ENCODE data around the gene PREX1.

PREX1 gene

GRCh38 chr20:48711696-48712464 is 115.9 kb downstream of the PREX1 start:
- no peak for DNase-seq

- no peak for DNase-seq
Observed at GRCh38 chr20:48711044-48711428, 116.8 kb downstream of the PREX1 start.

- DNase-seq, result no peak
Observed at GRCh38 chr20:48710341-48711043, 117.3 kb downstream of the PREX1 start.

GRCh38 chr20:48709744-48710143 is 118.1 kb downstream of the PREX1 start:
- DNase-seq, result no peak

- DNase-seq, result no peak
Observed at GRCh38 chr20:48709058-48709691, 118.6 kb downstream of the PREX1 start.

GRCh38 chr20:48708630-48709029 is 119.2 kb downstream of the PREX1 start:
- no peak for DNase-seq

GRCh38 chr20:48708116-48708515 is 119.7 kb downstream of the PREX1 start:
- DNase-seq, result no peak

- peak; percentile 68 for DNase-seq
Observed at GRCh38 chr20:48706710-48707365, 121.0 kb downstream of the PREX1 start.

- no peak for DNase-seq
Observed at GRCh38 chr20:48706116-48706656, 121.6 kb downstream of the PREX1 start.

- DNase-seq, result no peak
Observed at GRCh38 chr20:48705240-48706115, 122.3 kb downstream of the PREX1 start.

GRCh38 chr20:48704761-48705160 is 123.0 kb downstream of the PREX1 start:
- DNase-seq, result no peak

- peak; percentile 48 for DNase-seq
Observed at GRCh38 chr20:48703511-48704219, 124.1 kb downstream of the PREX1 start.

GRCh38 chr20:48703107-48703506 is 124.7 kb downstream of the PREX1 start:
- no peak for DNase-seq

GRCh38 chr20:48702455-48702913 is 125.3 kb downstream of the PREX1 start:
- no peak for DNase-seq

- no peak for DNase-seq
Observed at GRCh38 chr20:48701702-48702101, 126.1 kb downstream of the PREX1 start.

- no peak for DNase-seq
Observed at GRCh38 chr20:48698507-48699267, 129.1 kb downstream of the PREX1 start.

GRCh38 chr20:48697845-48698491 is 129.8 kb downstream of the PREX1 start:
- DNase-seq, result peak; percentile 62

GRCh38 chr20:48696671-48697070 is 131.1 kb downstream of the PREX1 start:
- DNase-seq, result no peak

GRCh38 chr20:48695738-48696137 is 132.1 kb downstream of the PREX1 start:
- DNase-seq, result no peak

GRCh38 chr20:48695255-48695654 is 132.5 kb downstream of the PREX1 start:
- no peak for DNase-seq

Measured in femur (tissue), 1 donor.